Measurements from ENCODE around the gene CEP89.

- TF ChIP-seq, protein P1, sequence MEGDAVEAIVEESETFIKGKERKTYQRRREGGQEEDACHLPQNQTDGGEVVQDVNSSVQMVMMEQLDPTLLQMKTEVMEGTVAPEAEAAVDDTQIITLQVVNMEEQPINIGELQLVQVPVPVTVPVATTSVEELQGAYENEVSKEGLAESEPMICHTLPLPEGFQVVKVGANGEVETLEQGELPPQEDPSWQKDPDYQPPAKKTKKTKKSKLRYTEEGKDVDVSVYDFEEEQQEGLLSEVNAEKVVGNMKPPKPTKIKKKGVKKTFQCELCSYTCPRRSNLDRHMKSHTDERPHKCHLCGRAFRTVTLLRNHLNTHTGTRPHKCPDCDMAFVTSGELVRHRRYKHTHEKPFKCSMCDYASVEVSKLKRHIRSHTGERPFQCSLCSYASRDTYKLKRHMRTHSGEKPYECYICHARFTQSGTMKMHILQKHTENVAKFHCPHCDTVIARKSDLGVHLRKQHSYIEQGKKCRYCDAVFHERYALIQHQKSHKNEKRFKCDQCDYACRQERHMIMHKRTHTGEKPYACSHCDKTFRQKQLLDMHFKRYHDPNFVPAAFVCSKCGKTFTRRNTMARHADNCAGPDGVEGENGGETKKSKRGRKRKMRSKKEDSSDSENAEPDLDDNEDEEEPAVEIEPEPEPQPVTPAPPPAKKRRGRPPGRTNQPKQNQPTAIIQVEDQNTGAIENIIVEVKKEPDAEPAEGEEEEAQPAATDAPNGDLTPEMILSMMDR (IDR thresholded peaks at IDR 0.05; ENCODE audit: low read length), result no peak
- TF ChIP-seq EZH2phosphoT487 (IDR thresholded peaks at IDR 0.05; ENCODE audit: low read length), result no peak
These were observed 92.0 kb downstream of the CEP89 start for GRCh38 chr19:32879741-32880140.
